DMS 273 (cell line): Measurements from ENCODE around the gene PPP2R2D.

Experiments used
- DNase-seq: peaks from one replicate; lab custom pipeline; 2025; ENCODE audit not compliant: unreplicated experiment; lab: John Stamatoyannopoulos, UW

PPP2R2D gene

GRCh38 chr10:131888186-131888604, 12.6 kb upstream of the PPP2R2D start:
- DNase-seq = no peak

- no peak for DNase-seq
Observed at GRCh38 chr10:131889755-131890154, 11.1 kb upstream of the PPP2R2D start.

GRCh38 chr10:131890276-131891195, 10.3 kb upstream of the PPP2R2D start:
- no peak for DNase-seq

- peak; percentile 25 for DNase-seq
Observed at GRCh38 chr10:131891196-131891928, 9.4 kb upstream of the PPP2R2D start.

- DNase-seq = no peak
Observed at GRCh38 chr10:131891929-131892805, 8.6 kb upstream of the PPP2R2D start.

GRCh38 chr10:131892806-131893675, 7.8 kb upstream of the PPP2R2D start:
- no peak for DNase-seq

GRCh38 chr10:131895116-131895515, 5.7 kb upstream of the PPP2R2D start:
- DNase-seq = no peak

GRCh38 chr10:131896403-131896802, 4.4 kb upstream of the PPP2R2D start:
- DNase-seq = no peak

- no peak for DNase-seq
Observed at GRCh38 chr10:131897297-131897899, 3.4 kb upstream of the PPP2R2D start.

GRCh38 chr10:131898061-131898460, 2.7 kb upstream of the PPP2R2D start:
- no peak for DNase-seq

GRCh38 chr10:131898713-131899112, 2.1 kb upstream of the PPP2R2D start:
- DNase-seq = no peak

- no peak for DNase-seq
Observed at GRCh38 chr10:131899116-131899690, 1.6 kb upstream of the PPP2R2D start.

GRCh38 chr10:131899695-131900349, 986 bp upstream of the PPP2R2D start:
- DNase-seq = peak; percentile 55

- DNase-seq = peak; percentile 61
Observed at GRCh38 chr10:131901181-131901829, 497 bp downstream of the PPP2R2D start.

GRCh38 chr10:131902211-131902610, 1.4 kb downstream of the PPP2R2D start:
- peak; percentile 34 for DNase-seq

GRCh38 chr10:131902691-131903090, 1.9 kb downstream of the PPP2R2D start:
- no peak for DNase-seq

- no peak for DNase-seq
Observed at GRCh38 chr10:131905267-131905571, 4.4 kb downstream of the PPP2R2D start.

- no peak for DNase-seq
Observed at GRCh38 chr10:131905603-131906268, 4.9 kb downstream of the PPP2R2D start.
